ENCODE results near the gene RASAL1.
A peak's percentile ranks its signal among the peaks of the same experiment; 100 is the strongest.

RASAL1 gene

GRCh38 chr12:113135178-113136127 is at the start of gene RASAL1:
TSS of gene RASAL1 (minus strand) at chr12:113135761. CDS start at chr12:113135462, 299 bp downstream.
- DNase-seq (ENCODE audit: insufficient read length, low spot score) (no peak), FAIRE-seq (no peak)

GRCh38 chr12:113184900-113185179 is 49.3 kb upstream of the RASAL1 start:
- DNase-seq (ENCODE audit: insufficient read length, low spot score) (peak; percentile 86), FAIRE-seq (peak; percentile 98)

- FAIRE-seq (no peak), DNase-seq (ENCODE audit: insufficient read length, low spot score) (no peak)
These were observed 48.7 kb upstream of the RASAL1 start for GRCh38 chr12:113184098-113184899.

- FAIRE-seq, result no peak
- no peak for DNase-seq (ENCODE audit: insufficient read length, low spot score)
These were observed 47.5 kb upstream of the RASAL1 start for GRCh38 chr12:113183030-113183589.

GRCh38 chr12:113181975-113182374 is 46.4 kb upstream of the RASAL1 start:
- no peak for FAIRE-seq
- DNase-seq (ENCODE audit: insufficient read length, low spot score), result no peak

GRCh38 chr12:113180333-113180732 is 44.8 kb upstream of the RASAL1 start:
- FAIRE-seq, result no peak

GRCh38 chr12:113179023-113179422 is 43.5 kb upstream of the RASAL1 start:
- DNase-seq (ENCODE audit: insufficient read length, low spot score), result no peak
- FAIRE-seq, result no peak

More at GRCh38 chr12:113180333-113180732, 44.8 kb upstream of the RASAL1 start:
- no peak for DNase-seq (ENCODE audit: insufficient read length, low spot score)

- FAIRE-seq (peak; percentile 83), DNase-seq (ENCODE audit: insufficient read length, low spot score) (peak; percentile 88)
These were observed 39.2 kb upstream of the RASAL1 start for GRCh38 chr12:113174461-113175384.

GRCh38 chr12:113173081-113173698 is 37.6 kb upstream of the RASAL1 start:
- FAIRE-seq (peak; percentile 88), DNase-seq (ENCODE audit: insufficient read length, low spot score) (peak; percentile 58)

GRCh38 chr12:113172185-113172584 is 36.6 kb upstream of the RASAL1 start:
- FAIRE-seq, result no peak
- DNase-seq (ENCODE audit: insufficient read length, low spot score), result no peak

GRCh38 chr12:113171543-113171942 is 36.0 kb upstream of the RASAL1 start:
- no peak for DNase-seq (ENCODE audit: insufficient read length, low spot score)
- FAIRE-seq, result peak; percentile 23

GRCh38 chr12:113170926-113171325 is 35.4 kb upstream of the RASAL1 start:
- no peak for DNase-seq (ENCODE audit: insufficient read length, low spot score)
- FAIRE-seq, result peak; percentile 53

GRCh38 chr12:113170457-113170856 is 34.9 kb upstream of the RASAL1 start:
- DNase-seq (ENCODE audit: insufficient read length, low spot score) (no peak), FAIRE-seq (no peak)

- DNase-seq (ENCODE audit: insufficient read length, low spot score) (no peak), FAIRE-seq (no peak)
These were observed 34.1 kb upstream of the RASAL1 start for GRCh38 chr12:113169697-113170096.

GRCh38 chr12:113167868-113168267 is 32.3 kb upstream of the RASAL1 start:
- FAIRE-seq, result no peak
- DNase-seq (ENCODE audit: insufficient read length, low spot score), result no peak

- FAIRE-seq (no peak), DNase-seq (ENCODE audit: insufficient read length, low spot score) (no peak)
These were observed 30.2 kb upstream of the RASAL1 start for GRCh38 chr12:113165521-113166450.

- FAIRE-seq, result no peak
- no peak for DNase-seq (ENCODE audit: insufficient read length, low spot score)
These were observed 28.5 kb upstream of the RASAL1 start for GRCh38 chr12:113164014-113164413.

- no peak for FAIRE-seq
- DNase-seq (ENCODE audit: insufficient read length, low spot score), result no peak
These were observed 27.4 kb upstream of the RASAL1 start for GRCh38 chr12:113163030-113163360.

Measured in GM19239 (cell line).